Measurements from ENCODE around the gene EPHB1.

Gene EPHB1

DNA sequence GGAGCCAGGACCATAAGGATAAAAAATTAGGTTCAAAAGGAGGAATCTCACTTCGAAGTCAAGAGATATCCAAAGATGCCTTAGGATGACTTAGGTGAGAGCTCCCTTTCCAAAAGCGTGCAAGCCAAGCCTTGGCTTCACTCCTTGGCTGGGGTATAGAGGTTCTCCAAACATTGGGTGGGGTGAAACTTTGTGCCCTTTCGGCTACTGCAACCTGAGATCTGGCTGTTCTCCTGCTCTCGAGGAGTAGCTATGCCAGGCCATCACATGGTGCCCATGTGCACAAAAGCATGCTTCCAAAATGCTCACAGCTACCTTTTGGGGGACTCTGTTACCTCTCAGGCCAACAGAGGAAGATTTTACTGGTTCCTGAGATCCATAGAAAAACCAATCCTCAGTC lies 373.8 kb downstream of the EPHB1 start:
- DNase-seq (ENCODE audit: low read depth): no peak
- no peak overlapping the region for H3K4me3 ChIP-seq (ENCODE audit: low read depth, low read length)
- in situ Hi-C loops (cut with HindIII; ENCODE audit: low sequenced_read_pairs): no loop called here
- TF ChIP-seq, protein P1, sequence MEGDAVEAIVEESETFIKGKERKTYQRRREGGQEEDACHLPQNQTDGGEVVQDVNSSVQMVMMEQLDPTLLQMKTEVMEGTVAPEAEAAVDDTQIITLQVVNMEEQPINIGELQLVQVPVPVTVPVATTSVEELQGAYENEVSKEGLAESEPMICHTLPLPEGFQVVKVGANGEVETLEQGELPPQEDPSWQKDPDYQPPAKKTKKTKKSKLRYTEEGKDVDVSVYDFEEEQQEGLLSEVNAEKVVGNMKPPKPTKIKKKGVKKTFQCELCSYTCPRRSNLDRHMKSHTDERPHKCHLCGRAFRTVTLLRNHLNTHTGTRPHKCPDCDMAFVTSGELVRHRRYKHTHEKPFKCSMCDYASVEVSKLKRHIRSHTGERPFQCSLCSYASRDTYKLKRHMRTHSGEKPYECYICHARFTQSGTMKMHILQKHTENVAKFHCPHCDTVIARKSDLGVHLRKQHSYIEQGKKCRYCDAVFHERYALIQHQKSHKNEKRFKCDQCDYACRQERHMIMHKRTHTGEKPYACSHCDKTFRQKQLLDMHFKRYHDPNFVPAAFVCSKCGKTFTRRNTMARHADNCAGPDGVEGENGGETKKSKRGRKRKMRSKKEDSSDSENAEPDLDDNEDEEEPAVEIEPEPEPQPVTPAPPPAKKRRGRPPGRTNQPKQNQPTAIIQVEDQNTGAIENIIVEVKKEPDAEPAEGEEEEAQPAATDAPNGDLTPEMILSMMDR (IDR thresholded peaks at IDR 0.05; ENCODE audit: low read depth, low read length, missing control alignments): no peak

DNA sequence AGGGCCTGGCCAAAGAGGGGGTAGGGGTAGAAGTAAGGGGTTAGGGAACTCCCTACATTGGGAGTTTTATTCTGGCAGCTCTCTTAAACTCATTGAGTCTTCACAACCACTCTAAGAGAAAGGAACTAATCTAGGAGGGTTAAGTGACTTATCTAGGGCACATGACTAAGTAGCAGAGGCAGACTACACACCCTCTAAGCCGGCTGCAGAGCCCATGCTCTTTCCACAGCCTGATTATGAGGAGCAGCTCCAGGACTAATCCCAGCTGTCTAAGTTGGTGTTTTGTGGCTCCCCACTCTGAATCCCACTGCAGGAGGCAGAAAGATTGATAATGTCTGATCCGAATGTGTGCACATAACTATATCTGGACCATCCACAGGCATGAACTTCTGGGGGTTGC lies 374.6 kb downstream of the EPHB1 start:
- no peak overlapping the region for H3K4me3 ChIP-seq (ENCODE audit: low read depth, low read length)
- no peak for DNase-seq (ENCODE audit: low read depth)
- TF ChIP-seq, protein P1 (IDR thresholded peaks at IDR 0.05; ENCODE audit: low read depth, low read length, missing control alignments): no peak
- in situ Hi-C loops (cut with HindIII; ENCODE audit: low sequenced_read_pairs): no loop called here

DNA sequence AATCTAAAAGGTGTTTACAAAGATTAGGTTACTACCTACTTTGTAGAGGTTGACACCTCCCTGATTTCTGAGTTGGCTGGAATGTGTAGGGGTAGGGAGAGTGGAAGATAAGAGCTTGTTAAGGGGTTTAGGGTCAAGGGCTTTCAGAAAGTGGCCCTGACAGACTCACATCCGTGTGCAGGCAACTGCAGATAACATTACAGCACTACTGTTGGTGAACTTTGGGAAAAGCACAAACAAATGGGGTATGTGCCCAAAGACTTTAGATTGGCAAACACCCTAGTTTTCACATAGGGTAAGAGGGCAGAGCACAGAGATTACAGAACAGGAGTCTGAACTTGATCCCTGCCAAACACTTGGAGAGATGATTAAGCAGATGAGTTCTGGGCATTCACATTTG lies 375.7 kb downstream of the EPHB1 start:
- TF ChIP-seq, protein P1 (IDR thresholded peaks at IDR 0.05; ENCODE audit: low read depth, low read length, missing control alignments): no peak
- no peak overlapping the region for H3K4me3 ChIP-seq (ENCODE audit: low read depth, low read length)
- in situ Hi-C loops (cut with HindIII; ENCODE audit: low sequenced_read_pairs): no loop called here
- no peak for DNase-seq (ENCODE audit: low read depth)

DNA sequence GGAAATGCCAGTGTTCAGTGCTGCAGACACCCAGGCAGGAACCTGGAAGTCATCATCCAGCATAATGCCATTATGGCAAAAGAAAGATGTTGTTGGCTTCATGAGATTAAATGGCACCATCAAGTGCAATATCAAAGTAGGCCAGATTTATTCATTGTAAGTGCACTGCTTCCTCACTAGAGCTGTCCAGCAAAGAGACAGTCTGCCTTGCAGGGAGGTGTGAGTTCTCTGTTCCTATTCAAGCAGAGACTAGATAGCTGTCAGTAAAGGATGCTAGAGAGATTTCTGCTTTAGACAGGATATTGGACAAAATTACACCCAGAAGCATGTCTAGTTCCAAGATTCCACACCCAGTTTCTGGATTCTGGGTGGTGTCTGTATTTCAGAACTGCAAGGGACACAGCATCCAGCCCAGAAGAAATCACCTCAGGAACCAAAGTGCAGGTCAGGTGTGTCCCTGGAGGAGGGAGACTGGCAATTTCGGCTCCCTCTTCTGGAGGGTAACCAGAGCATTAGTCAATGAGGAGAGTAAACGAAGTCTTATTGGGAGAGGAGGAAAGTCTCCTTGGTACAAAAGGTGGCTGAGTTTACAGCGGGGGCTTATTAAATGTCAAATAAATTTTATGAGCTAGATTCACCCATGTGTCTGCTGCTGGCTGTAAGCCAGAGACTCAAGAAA lies 377.3 kb downstream of the EPHB1 start:
- no peak for DNase-seq (ENCODE audit: low read depth)
- TF ChIP-seq, protein P1 (IDR thresholded peaks at IDR 0.05; ENCODE audit: low read depth, low read length, missing control alignments): no peak
- in situ Hi-C loops (cut with HindIII; ENCODE audit: low sequenced_read_pairs): no loop called here
- H3K4me3 ChIP-seq (ENCODE audit: low read depth, low read length): no peak overlapping the region

DNA sequence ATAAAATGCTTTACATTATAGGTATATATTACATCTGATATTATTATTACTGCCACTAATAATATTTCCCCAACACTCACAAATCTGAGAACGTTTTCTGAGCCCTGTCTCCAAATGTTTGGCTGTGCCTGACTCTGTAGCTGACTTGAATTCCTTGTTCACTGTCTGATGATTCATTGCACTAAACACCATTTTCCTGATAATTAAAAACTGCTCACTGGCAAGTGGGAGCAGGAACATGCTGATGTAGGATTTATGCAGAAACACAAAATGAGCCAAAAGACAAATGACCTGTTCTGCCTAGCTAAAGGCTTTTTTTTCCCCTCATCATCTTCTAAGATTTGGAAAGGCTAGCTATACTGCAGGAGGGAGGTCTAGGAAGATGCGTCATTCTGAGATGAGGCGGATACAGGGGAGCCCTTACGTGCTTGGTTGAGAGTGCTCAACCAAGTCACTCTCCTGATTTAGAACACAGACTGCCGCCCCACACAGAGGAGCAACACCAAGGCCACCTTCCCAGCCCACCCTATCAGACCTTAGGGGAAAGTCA lies 380.7 kb downstream of the EPHB1 start:
- no peak overlapping the region for H3K4me3 ChIP-seq (ENCODE audit: low read depth, low read length)
- TF ChIP-seq, protein P1 (IDR thresholded peaks at IDR 0.05; ENCODE audit: low read depth, low read length, missing control alignments): no peak
- in situ Hi-C loops (cut with HindIII; ENCODE audit: low sequenced_read_pairs): no loop called here
- DNase-seq (ENCODE audit: low read depth): no peak

DNA sequence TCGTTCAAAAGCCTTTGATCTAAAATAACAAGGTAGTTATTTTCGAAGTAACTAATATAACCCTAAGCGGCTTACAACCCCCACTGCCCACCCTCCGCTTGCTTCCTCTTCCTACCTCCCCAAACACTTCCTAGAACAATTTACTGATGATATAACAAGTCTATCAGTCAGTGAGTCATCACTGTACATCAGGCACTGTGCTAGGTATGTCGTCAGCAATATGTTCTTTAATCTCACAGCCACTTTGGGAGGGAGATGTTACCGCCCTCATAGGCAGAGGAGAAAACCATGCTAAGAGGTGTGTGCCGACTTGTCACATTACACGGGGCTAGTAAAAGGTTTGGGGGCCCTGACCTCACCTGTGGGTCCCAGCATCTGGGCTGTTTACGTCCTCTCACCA lies 381.8 kb downstream of the EPHB1 start:
- no peak overlapping the region for H3K4me3 ChIP-seq (ENCODE audit: low read depth, low read length)
- DNase-seq (ENCODE audit: low read depth): no peak
- TF ChIP-seq, protein P1 (IDR thresholded peaks at IDR 0.05; ENCODE audit: low read depth, low read length, missing control alignments): no peak
- in situ Hi-C loops (cut with HindIII; ENCODE audit: low sequenced_read_pairs): no loop called here
